Smooth muscle cell (in vitro differentiated cells): Measurements from ENCODE around the gene PAPPA. TPM values are rescaled to one million over a fixed set of nuclear protein-coding genes. Genes with fewer than 3 reads are reported as not detected.

ENCODE experiments used
- DNase-seq: peaks from one replicate; lab custom pipeline; 2025; ENCODE audit not compliant: unreplicated experiment; lab: John Stamatoyannopoulos, UW
- H2AFZ ChIP-seq: fragments of 200-600 bp; sonication (generic); 2 replicates; pipeline ENCODE4 v1.6.0; 2016; ENCODE audit warnings: antibody characterized with exemption, low read depth, mild to moderate bottlenecking
- H3F3A ChIP-seq: fragments of 200-600 bp; sonication (generic); 2 replicates; pipeline ENCODE4 v1.6.0; 2017; ENCODE audit warnings: antibody characterized with exemption, low read depth
- H3K27ac ChIP-seq: fragments of 200-600 bp; sonication (generic); 2 replicates; pipeline ENCODE4 v1.5.1; 2016; ENCODE audit warnings: low read depth, mild to moderate bottlenecking
- H3K27me3 ChIP-seq: fragments of 200-600 bp; sonication (generic); 2 replicates; pipeline ENCODE4 v1.6.1; 2016; ENCODE audit warnings: low read depth, mild to moderate bottlenecking
- H3K36me3 ChIP-seq: fragments of 200-600 bp; sonication (generic); 2 replicates; pipeline ENCODE4 v1.5.1; 2016; ENCODE audit warnings: low read depth
- H3K4me1 ChIP-seq: fragments of 200-600 bp; sonication (generic); 2 replicates; pipeline ENCODE4 v1.5.1; 2016; ENCODE audit warnings: low read depth
- H3K4me2 ChIP-seq: fragments of 200-600 bp; sonication (generic); 2 replicates; pipeline ENCODE4 v1.6.0; 2016; ENCODE audit warnings: mild to moderate bottlenecking
- H3K4me3 ChIP-seq: fragments of 200-600 bp; sonication (generic); 2 replicates; pipeline ENCODE4 v1.5.1; 2016; ENCODE audit warnings: mild to moderate bottlenecking
- H3K79me2 ChIP-seq: fragments of 200-600 bp; sonication (generic); 2 replicates; pipeline ENCODE4 v1.6.0; 2016; ENCODE audit warnings: low read depth, mild to moderate bottlenecking
- H3K9ac ChIP-seq: fragments of 200-600 bp; sonication (generic); 2 replicates; pipeline ENCODE4 v1.6.0; 2016; ENCODE audit warnings: low read depth
- H3K9me3 ChIP-seq: fragments of 200-600 bp; sonication (generic); replicated peaks from 2 replicates; pipeline ENCODE4 v1.5.1; 2016; ENCODE audit warnings: low read depth
- H4K20me1 ChIP-seq: fragments of 200-600 bp; sonication (generic); 2 replicates; pipeline ENCODE4 v1.6.0; 2016; ENCODE audit warnings: low read depth
- WGBS: methylation state at CpG from one replicate; pipeline ENCODE4 v1.1.7; 2016; ENCODE audit warnings: low lambda C conversion rate; 5-methylcytosine and 5-hydroxymethylcytosine counted together
- polyA plus RNA-seq: library from polyadenylated mRNA; unstranded; fragments of >200 nt; fragmentation: Nextera tagmentation; extraction: Ambion mirVana; gene quantifications from 2 replicates; pipeline ENCODE4 v1.2.1, GENCODE V29; 2016
- total RNA-seq: library from RNA; depleted of rRNA; stranded (reverse); fragments of >200 nt; gene quantifications from 2 replicates; pipeline ENCODE4 v1.2.3, GENCODE V29; 2014
- TF ChIP-seq, protein P1 (sequence below): fragments of 200-600 bp; sonication (generic); IDR thresholded peaks from 2 replicates; pipeline ENCODE4 v1.5.1; 2017; ENCODE audit warnings: borderline replicate concordance, mild to moderate bottlenecking, antibody characterized with exemption; ENCODE audit not compliant: insufficient read depth, poor library complexity, severe bottlenecking

PAPPA gene
- total and polyA plus RNA-seq, 2 experiments from 2014 or later, result 27.7 to 114 TPM

DNA sequence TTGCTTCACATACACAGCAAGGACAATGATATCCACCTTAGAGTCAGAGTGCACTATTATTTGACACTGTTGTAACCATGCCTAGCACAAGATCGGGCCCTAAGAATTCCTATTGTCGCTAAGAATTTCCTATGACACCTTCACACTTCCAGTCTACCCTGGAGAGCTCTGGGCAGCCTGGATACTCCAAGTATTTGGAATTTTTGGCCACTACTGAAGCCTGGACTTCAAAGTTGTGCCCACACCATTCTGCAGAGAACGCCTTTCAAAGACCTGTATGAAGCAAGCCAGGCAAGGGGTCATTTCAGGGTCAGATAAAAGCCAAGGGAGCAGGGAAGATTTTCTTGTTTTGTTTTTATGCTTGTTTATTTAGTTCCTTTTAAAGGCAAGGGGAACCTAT is 179.7 kb downstream of the PAPPA start:
- TF ChIP-seq, protein P1, sequence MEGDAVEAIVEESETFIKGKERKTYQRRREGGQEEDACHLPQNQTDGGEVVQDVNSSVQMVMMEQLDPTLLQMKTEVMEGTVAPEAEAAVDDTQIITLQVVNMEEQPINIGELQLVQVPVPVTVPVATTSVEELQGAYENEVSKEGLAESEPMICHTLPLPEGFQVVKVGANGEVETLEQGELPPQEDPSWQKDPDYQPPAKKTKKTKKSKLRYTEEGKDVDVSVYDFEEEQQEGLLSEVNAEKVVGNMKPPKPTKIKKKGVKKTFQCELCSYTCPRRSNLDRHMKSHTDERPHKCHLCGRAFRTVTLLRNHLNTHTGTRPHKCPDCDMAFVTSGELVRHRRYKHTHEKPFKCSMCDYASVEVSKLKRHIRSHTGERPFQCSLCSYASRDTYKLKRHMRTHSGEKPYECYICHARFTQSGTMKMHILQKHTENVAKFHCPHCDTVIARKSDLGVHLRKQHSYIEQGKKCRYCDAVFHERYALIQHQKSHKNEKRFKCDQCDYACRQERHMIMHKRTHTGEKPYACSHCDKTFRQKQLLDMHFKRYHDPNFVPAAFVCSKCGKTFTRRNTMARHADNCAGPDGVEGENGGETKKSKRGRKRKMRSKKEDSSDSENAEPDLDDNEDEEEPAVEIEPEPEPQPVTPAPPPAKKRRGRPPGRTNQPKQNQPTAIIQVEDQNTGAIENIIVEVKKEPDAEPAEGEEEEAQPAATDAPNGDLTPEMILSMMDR, result no peak
- no peak overlapping the region for H3K4me2 ChIP-seq
- peaks cover 9% of the 10 kb centered on the region for H3F3A ChIP-seq
- no peak overlapping the region for H3K27ac ChIP-seq
- no peaks in the 10 kb centered on the region for H3K27me3 ChIP-seq
- H3K9ac ChIP-seq, result no peak overlapping the region
- no peak for DNase-seq
- H3K4me1 ChIP-seq, result peaks cover 33% of the 10 kb centered on the region
- H3K4me3 ChIP-seq, result no peak overlapping the region
- no peaks in the 10 kb centered on the region for H3K79me2 ChIP-seq
- peaks cover 22% of the 10 kb centered on the region for H3K36me3 ChIP-seq
- H3K9me3 ChIP-seq, result no peaks in the 10 kb centered on the region
- H2AFZ ChIP-seq, result no peak overlapping the region
- WGBS, result 90% methylated on average over 3 of the region's 3 CpGs
- peaks cover 85% of the 10 kb centered on the region for H4K20me1 ChIP-seq

DNA sequence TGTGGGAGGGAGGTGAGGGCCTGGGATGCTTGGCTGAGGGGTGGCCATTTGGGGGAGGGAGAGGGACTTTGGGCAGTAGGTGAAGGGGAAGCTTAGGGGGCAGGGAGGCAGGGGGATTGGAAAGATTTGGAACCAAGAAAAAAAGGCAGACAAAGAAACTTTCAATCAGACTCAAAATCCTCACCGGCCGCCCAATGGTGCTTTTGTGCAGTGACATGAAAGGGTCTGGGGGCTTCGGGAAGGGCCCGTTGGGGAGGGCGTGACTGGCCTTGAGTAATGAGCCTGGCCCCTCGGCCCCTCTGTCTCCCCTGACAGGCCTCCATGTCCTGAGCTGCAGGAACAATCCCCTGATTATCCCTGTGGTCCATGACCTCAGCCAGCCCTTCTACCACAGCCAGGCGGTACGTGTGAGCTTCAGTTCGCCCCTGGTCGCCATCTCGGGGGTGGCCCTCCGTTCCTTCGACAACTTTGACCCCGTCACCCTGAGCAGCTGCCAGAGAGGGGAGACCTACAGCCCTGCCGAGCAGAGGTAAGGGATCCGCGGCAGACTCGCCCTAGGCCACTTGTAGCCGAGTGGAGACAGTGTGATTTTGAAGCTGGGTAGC is 181.1 kb downstream of the PAPPA start:
- no peaks in the 10 kb centered on the region for H3K9me3 ChIP-seq
- H3K27me3 ChIP-seq, result no peaks in the 10 kb centered on the region
- H3K9ac ChIP-seq, result no peak overlapping the region
- no peaks in the 10 kb centered on the region for H3K79me2 ChIP-seq
- WGBS, result 91% methylated on average over 19 of the region's 19 CpGs
- H3K4me3 ChIP-seq, result no peak overlapping the region
- peaks cover 22% of the 10 kb centered on the region for H3K36me3 ChIP-seq
- no peak overlapping the region for H3K27ac ChIP-seq
- H4K20me1 ChIP-seq, result peaks cover 88% of the 10 kb centered on the region
- TF ChIP-seq, protein P1, result no peak
- peaks cover 9% of the 10 kb centered on the region for H3F3A ChIP-seq
- H2AFZ ChIP-seq, result no peak overlapping the region
- no peak overlapping the region for H3K4me2 ChIP-seq
- no peak for DNase-seq
- peaks cover 31% of the 10 kb centered on the region for H3K4me1 ChIP-seq

DNA sequence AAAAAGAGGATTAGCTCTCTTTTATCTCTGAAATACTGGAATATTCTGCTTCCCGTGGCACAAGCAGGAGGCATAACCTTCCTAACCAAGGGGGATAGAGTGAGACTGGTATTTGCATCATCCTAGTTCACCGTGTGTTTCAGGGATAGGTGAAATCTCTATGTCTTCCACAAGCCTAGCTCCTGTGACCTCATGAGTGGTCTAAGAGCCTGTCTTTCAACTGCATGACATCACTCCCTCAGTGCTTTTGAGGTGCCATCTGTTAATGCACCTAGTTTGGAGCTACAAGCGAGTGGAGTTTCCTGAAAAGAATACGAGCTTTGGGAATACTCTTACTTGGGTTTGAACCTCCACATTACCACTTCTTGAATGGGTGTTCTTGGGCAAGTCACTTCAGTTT is 181.8 kb downstream of the PAPPA start:
- DNase-seq, result no peak
- H3K4me3 ChIP-seq, result no peak overlapping the region
- no peaks in the 10 kb centered on the region for H3K9me3 ChIP-seq
- no peak overlapping the region for H3K4me2 ChIP-seq
- H3F3A ChIP-seq, result peaks cover 9% of the 10 kb centered on the region
- no peak overlapping the region for H2AFZ ChIP-seq
- H3K36me3 ChIP-seq, result peaks cover 27% of the 10 kb centered on the region
- H4K20me1 ChIP-seq, result peaks cover 89% of the 10 kb centered on the region
- H3K9ac ChIP-seq, result no peak overlapping the region
- H3K4me1 ChIP-seq, result peaks cover 31% of the 10 kb centered on the region
- 96% methylated on average over 4 of the region's 4 CpGs for WGBS
- H3K79me2 ChIP-seq, result no peaks in the 10 kb centered on the region
- TF ChIP-seq, protein P1, result no peak
- H3K27me3 ChIP-seq, result no peaks in the 10 kb centered on the region
- H3K27ac ChIP-seq, result no peak overlapping the region
